ENCODE measurements around the gene SART1. TPM values are rescaled to one million over a fixed set of nuclear protein-coding genes. Genes with fewer than 3 reads are reported as not detected.
"Not testable (repeated sequence)": the region's sequence is repeated elsewhere in the genome, so short reads cannot be mapped to it uniquely, and the experiment has no call there.

The SART1 gene
- total RNA-seq, 1 donor from 2014 or later, result 35.9 TPM

DNA sequence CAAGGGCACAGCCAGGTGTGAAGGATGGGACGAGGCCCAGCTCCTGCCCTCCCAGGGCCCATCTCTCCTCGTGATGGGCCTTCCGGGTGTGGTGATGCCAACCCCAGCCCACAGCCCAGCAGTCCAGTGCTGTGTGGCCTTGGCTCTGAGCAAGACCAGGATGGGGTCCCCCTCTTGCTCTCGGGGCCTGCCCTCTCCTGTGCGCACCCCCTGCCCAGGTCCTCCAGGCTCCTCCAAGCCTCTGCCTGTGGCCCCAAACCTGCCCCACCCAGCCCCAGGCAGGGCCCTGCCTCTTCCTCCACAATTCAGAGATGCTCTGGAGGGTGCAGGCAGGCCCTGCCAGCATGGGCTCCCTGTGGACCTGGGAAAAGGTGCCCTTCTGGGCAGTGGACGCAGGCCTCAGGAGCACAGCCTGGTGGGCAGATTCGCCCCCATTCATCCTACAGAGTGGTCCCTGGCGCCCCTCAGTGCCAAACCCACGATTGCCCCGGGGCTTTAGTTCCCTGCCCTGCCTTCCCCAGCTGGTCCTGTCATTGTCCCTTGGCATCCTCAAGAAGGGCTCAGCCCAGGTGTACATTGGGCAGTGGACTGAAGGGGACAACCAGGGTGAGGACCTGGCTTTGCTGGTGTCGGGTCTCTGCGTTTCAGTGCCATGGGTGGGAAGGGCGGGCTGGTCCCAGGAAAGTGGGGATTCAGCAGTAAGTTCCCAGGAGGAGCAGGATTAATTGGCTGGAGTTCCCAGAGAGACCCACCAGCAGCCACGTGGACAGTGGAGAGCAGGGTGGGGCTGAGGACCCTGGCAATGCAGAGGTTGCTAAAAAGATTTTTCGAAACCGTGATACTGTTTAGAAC is 20.7 kb downstream of the SART1 start:
- DNase-seq (ENCODE audit: low spot score), result no peak
- intact Hi-C loops (cut with DNase I), result no loop called here

DNA sequence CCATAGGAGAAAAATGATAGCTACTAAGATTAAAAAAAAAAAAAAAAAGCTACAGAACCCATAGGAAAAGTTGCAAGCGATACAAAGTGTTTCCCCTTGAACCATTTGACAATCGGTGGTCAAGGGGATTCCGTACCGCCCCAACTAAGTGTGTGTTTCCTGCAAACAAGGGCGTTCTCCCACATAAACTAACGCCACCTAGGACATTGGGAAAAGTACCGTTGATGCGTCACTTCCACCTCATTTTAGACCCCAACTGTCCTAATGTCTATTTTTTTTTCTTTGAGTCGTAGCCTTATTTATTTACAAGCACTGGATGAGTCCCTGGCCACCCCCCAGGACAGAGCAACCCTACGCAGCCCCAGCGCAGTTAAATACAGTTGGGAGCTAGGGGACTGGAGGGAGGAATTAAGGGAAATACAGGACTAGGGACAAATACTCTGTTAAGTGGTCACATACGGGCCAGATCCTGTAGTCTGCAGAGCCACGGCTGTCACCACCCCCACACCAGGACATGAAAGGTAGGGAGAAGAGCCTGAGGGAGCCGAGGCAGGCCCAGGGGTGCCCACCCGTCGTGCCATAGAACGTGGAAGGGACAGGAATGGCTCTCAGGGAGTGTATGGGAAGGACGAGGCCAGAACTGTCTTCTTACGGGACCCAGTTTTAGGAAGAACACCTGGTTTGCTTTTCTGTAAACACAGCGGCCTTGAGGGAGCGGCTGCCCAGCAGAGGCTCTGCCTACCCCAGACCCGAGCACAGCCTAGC is 21.5 kb downstream of the SART1 start:
- DNase-seq (ENCODE audit: low spot score), result no peak
- intact Hi-C loops (cut with DNase I), result no loop called here

GRCh38 chr11:65983589-65983987 is 22.1 kb downstream of the SART1 start:
- intact Hi-C loops (cut with DNase I), result no loop called here
- no peak for DNase-seq (ENCODE audit: low spot score)

DNA sequence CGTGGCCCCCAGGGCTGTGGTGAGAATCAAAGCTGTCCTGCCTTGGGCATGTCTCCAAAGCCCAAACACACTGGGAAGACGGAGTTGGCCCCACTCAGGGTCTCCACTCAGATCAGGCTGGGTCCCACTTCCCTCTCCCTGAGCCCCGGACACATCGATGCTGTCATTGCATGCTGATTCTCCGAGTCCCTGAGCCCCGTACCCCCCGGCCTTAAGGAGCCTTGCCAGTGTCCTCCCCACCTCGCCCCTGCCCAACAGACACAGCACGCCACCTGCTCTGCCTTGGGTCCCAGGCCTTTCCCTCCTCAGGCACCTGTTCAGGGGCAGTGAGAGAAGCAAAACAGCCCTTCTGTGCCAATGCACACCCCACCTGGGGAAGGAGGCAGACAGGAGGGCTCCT is 25.8 kb downstream of the SART1 start:
- no peak for DNase-seq (ENCODE audit: low spot score)
- intact Hi-C loops (cut with DNase I), result no loop called here

DNA sequence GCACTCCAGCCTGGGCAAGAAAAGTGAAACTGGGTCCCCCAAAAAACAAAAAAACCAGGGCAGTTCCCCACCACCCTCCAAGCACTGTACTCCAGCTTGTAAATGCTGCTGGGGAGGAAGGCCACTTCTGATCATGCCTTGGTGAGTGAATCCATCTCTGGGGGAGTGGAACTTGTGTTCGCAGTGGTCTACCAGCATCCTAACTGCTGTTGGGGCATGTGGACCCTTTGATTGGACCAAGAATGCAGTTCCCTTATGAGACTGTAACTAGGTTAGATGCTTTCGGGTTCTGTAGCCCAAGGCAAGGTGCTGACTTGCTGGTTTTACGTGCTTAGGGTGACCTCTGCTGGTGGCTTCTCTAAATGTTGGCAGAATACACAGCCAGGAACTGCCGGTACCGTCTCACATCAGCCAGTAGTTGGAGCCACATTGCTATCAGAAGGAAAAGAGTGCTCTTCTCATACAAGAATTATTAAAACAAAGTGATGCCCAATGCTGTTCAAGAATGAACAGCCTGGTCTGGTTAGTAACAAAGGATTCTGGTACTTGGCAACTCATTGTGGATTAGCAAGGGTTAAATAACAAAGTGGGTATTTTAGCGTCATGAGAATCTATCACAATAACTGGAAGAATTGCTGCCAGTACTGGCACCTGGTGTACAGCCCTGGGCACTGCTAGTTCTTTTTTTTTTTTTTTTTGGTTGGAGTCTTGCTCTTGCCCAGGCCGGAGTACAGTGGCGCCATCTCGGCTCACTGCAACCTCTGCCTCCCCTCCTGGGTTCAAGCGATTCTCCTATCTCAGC is 27.5 kb downstream of the SART1 start:
- DNase-seq (ENCODE audit: low spot score), result peak; percentile 89
- intact Hi-C loops (cut with DNase I), result loop anchor here (2.0 kb wide), 2 partner anchors 34 to 104 kb away; no protein-coding TSS in a partner anchor

DNA sequence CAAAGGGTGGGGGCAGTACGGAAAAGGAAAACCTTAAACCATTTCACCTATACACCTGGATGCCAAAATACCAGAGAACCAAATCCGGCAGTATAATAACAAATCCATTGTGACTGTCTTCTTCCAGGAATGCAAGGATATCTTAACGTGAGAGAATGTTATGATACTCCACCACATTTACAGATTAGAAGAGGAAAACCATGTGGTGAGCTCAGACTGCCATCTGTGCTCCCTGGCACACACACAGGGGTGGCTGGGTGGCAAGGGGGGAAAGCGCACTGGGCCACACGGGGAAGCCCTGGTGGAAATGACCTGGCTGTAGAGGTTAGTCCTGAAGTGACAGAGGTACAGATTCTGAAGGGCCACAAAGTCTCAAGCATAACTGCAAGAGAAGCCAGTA is 30.5 kb downstream of the SART1 start:
- no peak for DNase-seq (ENCODE audit: low spot score)
- intact Hi-C loops (cut with DNase I), result no loop called here

DNA sequence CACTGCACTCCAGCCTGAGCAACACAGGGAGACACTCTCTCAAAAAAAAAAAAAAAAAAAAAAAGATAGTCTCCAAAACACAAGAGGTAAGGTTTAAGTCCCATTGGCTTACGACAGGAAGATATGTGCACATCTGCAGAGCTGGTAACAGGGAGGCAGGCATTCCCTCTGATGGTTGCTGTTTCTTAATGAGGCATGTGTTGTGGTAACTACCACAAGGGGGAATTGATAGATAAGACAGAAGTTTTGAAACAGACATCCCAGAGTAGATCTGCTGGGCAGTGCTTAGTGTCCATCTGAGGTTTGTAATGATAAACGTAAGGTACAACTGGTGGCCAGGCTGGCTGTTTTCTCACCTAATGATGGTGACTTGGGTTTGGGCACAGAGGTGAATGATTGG is 35.8 kb downstream of the SART1 start:
- intact Hi-C loops (cut with DNase I), result no loop called here
- DNase-seq (ENCODE audit: low spot score), result no peak

DNA sequence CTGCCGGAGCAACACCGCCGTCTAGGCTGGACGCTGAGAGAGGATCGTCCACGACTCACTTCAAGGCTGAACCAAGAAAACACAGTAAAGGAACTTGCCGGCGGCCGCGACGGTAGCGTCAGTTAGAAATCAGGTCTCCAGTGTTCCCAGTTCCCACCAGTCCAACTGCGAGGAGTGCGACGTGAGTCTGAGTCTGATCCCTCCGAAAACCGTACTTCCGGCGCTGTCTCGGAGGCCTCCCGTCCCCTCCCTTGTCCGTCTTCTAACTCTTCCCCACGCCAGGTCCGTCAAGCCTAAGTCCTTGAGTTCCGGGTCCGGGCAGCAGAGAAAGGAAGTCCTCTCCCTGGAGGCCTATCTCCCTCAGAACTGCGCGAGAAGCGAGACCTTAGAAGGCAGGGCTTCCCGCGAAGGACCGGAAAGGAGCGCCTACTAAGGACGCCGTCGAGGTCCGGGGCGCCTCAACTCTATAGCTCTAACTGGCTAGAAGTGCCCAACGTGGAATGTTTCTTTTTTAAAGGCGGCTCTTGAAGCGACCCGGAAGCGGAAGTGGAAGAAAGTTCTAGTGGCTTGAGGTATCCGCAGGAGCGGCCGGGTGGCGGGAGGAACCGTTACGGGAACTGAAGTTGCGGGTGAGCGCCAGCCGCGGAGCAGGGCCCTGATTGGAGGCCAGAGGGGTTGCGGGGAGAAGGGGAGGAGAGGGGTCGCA is 40.6 kb downstream of the SART1 start, which contains the start of the genes BANF1 and EIF1AD:
Gene BANF1 (plus strand): TSS at position 562 of the 706 bp plus-strand sequence. CDS start 748 bp downstream, outside the sequence.
Gene EIF1AD (minus strand): TSS at position 216 of the 706 bp plus-strand sequence. CDS start 1,768 bp downstream, outside the sequence.
- peak; percentile 96 for DNase-seq (ENCODE audit: low spot score)
- intact Hi-C loops (cut with DNase I), result loop anchor here (1.0 to 5.0 kb wide), 4 partner anchors 41 to 290 kb away; partner anchors contain the start of genes C11orf68, CFL1, DRAP1 and KAT5

GRCh38 chr11:66002648-66003225 is 41.2 kb downstream of the SART1 start:
- DNase-seq (ENCODE audit: low spot score), result peak; percentile 87
- intact Hi-C loops (cut with DNase I), result loop anchor here (1.0 to 5.0 kb wide), 4 partner anchors 41 to 290 kb away; partner anchors contain the start of genes C11orf68, CFL1, DRAP1 and KAT5

GRCh38 chr11:66003291-66003690 is 41.8 kb downstream of the SART1 start:
- DNase-seq (ENCODE audit: low spot score), result no peak
- intact Hi-C loops (cut with DNase I), result loop anchor here (5.0 kb wide), 3 partner anchors 86 to 291 kb away; partner anchors contain the start of genes C11orf68, CFL1, DRAP1 and KAT5

DNA sequence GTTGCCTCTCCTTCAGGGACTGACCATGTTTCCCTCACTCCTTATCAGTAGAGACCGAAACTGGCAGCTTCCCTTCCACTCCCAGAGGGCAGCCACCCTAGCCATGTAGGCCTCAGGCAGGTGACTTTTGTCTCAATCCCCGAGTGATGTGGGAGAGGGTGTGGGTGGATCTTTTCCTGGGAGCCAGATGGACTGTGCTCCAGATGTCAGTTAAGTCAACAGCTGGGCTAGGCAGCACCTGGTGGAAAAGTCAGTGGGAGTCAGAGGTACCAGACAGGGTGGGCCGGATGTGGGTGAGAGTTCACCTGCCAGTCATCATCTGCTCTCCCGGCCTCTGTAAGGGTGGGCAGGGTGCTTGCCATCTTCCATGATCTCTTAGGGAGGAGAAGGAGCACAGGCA is 42.7 kb downstream of the SART1 start:
- DNase-seq (ENCODE audit: low spot score), result no peak
- intact Hi-C loops (cut with DNase I), result loop anchor here (5.0 kb wide), 3 partner anchors 87 to 292 kb away; partner anchors contain the start of genes C11orf68, CFL1, DRAP1 and KAT5

DNA sequence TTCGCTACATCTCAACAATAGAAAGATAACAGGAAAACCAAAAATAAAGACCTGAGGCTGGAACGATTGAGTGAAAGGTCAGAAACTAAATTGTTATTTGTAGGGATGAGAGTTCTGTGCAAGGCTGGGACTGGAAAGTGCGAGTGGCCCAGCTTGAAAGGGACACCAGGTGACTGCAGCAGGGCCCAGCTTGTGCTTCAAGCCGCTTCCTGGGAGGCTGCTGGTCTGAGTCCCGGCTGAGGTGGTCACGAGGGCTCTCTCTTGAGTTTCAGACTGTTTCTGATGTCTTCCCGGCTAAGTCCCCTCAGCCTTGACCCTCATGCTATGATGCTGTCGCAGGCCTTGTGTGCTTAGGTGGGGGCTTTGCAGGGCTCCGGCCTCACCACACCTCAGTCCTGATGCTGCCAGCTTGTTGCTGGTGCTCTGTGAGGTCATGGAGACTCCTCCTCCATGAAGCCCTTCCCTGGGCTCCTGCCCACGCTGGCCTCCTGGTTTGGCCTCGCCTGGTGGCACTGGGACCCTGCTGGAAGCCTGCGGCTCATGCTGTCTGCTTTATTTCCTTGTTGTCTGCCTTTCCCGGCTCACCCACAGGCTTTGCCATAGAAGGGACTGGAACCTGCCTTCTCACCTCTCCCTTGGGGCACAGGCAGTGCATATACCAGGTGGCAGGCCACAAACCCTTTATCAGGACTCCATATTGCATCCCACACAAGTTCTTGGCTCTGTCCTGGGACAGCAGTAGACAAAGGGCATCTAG is 44.8 kb downstream of the SART1 start:
- intact Hi-C loops (cut with DNase I), result no loop called here
- DNase-seq (ENCODE audit: low spot score), result no peak

- intact Hi-C loops (cut with DNase I), result no loop called here
These were observed 45.3 kb downstream of the SART1 start for GRCh38 chr11:66006891-66007176.

GRCh38 chr11:66007201-66007634 is 45.7 kb downstream of the SART1 start:
- intact Hi-C loops (cut with DNase I), result no loop called here
- no peak for DNase-seq (ENCODE audit: low spot score)

More at GRCh38 chr11:66006891-66007176, 45.3 kb downstream of the SART1 start:
- no peak for DNase-seq (ENCODE audit: low spot score)

DNA sequence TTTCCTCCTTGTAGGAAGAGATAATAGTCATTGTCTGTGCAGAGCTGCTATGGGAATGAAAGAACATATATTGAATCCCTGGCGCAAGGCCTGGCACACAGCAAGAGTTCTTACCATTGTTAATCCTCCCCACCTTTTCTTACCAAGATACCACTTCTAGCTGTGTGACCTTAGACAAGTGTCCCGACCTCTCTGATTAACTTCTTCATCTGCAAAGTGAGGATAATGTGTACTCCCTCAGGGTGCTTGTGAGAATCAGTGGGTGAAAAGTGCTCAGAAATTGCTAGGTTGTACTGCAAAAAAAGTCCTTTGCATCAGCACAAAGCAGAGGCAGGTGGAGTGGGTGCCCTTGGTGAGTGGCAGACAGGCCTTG is 46.5 kb downstream of the SART1 start:
- no peak for DNase-seq (ENCODE audit: low spot score)
- intact Hi-C loops (cut with DNase I), result no loop called here

DNA sequence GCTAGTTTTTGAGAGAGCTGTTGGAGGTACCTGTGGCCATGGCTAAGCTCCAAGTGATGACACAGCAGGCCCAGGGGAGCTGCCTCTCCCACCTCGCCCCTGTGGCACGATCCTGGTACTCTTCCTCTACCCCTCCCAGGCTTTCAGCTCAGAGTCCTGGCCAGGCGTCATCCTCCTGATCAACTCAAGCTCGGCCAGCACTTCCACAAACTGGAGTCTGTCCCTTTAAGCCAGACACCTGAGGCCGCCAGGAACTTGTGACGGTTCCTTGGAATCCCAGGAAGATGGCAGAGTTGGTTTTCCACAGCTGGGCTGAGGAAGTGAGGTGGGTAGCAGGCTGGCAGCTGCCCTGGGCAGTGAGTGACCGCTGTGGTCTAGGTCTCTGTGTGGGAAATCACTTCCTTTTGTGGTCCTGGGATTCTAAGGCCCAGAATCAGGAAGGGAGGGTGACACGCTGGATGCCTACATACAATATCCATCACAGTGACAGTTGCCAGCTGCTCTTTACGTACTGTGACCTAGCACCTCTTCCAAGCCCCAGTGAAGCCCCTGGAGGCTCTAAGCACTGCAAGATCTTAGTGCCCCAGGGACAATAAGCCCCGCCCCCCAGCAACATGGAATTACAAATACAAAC is 47.1 kb downstream of the SART1 start:
- intact Hi-C loops (cut with DNase I), result no loop called here
- no peak for DNase-seq (ENCODE audit: low spot score)

- intact Hi-C loops (cut with DNase I); DNase-seq (ENCODE audit: low spot score): not testable (repeated sequence)
These were observed 48.5 kb downstream of the SART1 start for GRCh38 chr11:66010036-66010435.

Data from cardiac septum (tissue), 1 donor.